Epithelial cell of esophagus (primary cell): Measurements from ENCODE around the gene ZNF777.

Source experiments
- DNase-seq: peaks from one replicate; pipeline ENCODE4 v3.0.0; 2010; ENCODE audit warnings: low read depth
- H3K4me3 ChIP-seq: 2 replicates; pipeline ENCODE4 v1.5.1; 2011; ENCODE audit warnings: mild to moderate bottlenecking, low read length, control low read depth
- TF ChIP-seq, protein P1 (sequence below): IDR thresholded peaks from 2 replicates; pipeline ENCODE4 v1.5.1; 2011; ENCODE audit warnings: low read depth, mild to moderate bottlenecking, low read length, control low read depth, inconsistent platforms; ENCODE audit not compliant: insufficient read depth; ENCODE audit errors: missing control alignments

ZNF777 gene

DNA sequence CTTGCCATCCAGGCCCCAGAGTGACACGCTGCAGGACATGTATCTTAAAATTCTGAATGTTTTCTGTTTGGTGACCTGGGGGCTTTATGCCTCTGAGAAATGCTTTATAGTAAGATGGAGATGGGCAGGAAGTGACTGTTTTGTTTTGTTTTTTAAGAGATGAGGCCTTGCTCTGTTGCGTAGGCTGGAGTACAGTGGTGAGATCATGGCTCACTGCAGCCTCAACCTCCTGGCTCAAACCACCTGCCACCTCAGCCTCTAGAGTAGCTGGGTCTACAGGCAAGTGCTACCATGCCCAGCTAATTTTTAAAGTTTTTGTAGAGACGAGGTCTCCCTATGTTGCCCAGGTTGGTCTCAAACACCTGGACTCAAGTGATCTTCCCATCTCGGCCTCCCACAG lies 20.6 kb downstream of the ZNF777 start:
- TF ChIP-seq, protein P1, sequence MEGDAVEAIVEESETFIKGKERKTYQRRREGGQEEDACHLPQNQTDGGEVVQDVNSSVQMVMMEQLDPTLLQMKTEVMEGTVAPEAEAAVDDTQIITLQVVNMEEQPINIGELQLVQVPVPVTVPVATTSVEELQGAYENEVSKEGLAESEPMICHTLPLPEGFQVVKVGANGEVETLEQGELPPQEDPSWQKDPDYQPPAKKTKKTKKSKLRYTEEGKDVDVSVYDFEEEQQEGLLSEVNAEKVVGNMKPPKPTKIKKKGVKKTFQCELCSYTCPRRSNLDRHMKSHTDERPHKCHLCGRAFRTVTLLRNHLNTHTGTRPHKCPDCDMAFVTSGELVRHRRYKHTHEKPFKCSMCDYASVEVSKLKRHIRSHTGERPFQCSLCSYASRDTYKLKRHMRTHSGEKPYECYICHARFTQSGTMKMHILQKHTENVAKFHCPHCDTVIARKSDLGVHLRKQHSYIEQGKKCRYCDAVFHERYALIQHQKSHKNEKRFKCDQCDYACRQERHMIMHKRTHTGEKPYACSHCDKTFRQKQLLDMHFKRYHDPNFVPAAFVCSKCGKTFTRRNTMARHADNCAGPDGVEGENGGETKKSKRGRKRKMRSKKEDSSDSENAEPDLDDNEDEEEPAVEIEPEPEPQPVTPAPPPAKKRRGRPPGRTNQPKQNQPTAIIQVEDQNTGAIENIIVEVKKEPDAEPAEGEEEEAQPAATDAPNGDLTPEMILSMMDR, result no peak
- no peak for DNase-seq
- no peak overlapping the region for H3K4me3 ChIP-seq

DNA sequence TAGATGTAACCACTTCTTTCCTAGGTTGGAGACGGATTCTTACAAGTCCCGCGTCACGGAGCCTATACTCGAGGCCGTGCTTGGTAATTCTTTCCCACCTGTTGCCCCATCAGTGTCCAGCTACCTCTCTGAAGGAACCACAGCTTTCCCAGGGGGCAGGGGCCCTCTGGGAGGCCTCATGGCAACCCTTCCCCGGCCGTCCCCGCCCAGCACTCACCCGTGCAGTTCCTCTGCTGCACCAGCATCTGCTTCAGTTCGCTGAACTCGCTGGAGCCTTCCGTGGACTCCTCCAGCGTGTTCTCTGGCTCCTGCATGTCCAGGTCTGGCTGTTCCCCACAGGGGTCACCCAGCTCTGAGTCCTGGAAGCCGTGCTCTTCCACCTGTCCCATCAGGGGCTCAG lies 24.5 kb downstream of the ZNF777 start:
- DNase-seq, result no peak
- TF ChIP-seq, protein P1, result no peak
- no peak overlapping the region for H3K4me3 ChIP-seq

DNA sequence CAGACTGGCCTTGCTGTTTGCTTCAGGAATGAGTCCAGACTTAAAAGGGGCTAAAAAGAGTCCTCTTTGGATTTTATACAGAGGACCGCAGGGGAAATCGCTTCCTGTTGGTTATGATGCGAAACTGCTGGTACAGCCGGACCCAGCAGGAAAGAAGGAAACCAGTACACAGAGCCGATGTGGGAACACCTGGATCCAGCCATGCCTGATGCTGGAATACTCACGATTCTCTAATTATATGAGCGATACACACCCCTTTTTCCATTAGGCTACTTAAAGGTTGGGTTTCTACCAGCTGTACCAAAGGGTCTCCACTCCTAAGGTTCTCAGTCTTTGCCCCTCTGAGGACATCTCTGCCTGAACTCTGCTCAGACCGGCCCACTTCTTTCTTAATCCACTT lies 27.7 kb downstream of the ZNF777 start:
- no peak for DNase-seq
- no peak overlapping the region for H3K4me3 ChIP-seq
- TF ChIP-seq, protein P1, result no peak

DNA sequence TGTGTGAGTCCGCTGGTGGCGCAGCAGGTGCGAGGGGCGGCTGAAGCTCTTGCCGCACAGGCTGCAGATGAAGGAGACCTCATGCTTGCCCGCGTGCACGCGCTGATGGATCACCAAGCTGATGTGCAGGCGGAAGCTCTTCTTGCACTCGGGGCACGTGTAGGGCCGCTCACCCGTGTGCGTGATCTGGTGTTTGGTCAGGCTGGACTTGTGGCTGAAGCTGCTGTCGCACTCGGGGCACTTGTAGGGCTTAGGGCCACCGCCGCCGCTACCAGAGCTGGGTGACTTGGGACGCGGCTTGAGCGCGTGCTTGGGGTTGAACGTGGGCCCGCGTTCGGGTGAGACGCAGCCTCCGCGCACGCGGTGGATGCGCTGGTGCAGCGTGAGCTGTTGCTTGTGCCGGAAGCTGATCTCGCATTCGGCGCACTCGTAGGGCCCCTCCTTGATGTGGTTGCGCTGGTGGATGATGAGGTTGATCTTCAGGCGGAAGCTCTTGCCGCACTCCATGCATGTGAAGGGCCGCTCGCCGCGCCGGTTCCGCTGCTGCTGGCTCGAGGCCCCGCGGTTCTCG lies 28.7 kb downstream of the ZNF777 start:
- TF ChIP-seq, protein P1, result no peak
- DNase-seq, result no peak

DNA sequence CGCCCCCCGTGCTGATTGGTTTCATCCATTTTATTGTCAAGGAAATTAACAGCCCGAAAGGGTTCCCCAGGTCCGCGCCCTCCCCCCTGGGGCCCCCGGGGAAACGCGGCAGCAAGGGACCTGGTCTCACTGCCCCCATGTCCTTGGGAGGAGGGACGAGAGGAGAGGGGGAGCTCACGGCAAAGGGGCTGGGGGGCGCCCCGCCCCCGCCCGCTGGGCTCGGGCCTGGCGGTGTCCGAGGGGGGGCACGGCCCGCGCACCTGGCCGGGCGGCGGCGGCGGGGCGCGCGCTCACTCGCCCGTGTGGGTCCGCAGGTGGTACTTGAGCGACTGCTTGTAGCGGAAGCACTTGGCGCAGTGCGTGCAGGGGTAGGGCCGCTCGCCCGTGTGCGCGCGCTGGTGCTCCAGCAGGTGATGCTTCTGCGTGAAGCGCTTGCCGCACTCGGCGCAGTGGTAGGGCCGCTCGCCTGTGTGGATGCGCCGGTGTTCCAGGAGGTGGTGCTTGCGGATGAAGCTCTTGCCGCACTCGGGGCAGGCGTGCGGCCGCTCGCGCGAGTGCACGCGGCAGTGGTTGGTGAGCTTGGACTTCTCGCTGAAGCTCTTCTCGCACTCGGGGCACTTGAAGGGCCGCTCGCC lies 29.3 kb downstream of the ZNF777 start:
- no peak overlapping the region for H3K4me3 ChIP-seq
- no peak for DNase-seq

More for the DNA sequence above, 28.7 kb downstream of the ZNF777 start:
- H3K4me3 ChIP-seq, result no peak overlapping the region

DNA sequence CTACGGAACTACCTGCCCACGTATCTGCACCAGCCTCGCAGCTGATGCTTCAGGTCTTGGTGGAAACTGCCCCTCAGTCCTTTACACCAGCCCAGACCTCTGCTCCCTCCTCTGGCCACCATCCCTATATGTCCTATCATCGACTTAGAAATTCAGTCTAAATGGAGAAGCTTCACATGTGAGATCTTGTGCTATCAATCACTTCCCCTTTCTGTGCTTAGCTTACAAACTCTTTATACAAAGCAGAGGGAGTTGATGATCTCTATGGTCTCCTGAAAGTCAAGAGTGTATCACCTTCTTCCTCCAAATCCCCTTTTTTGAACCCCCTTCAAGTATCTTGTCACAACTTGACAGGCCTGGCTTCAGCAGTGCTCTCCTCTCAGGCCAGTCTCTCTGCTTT lies 30.7 kb downstream of the ZNF777 start:
- H3K4me3 ChIP-seq, result no peak overlapping the region
- TF ChIP-seq, protein P1, result no peak
- DNase-seq, result no peak

More for the DNA sequence above, 29.3 kb downstream of the ZNF777 start:
- TF ChIP-seq, protein P1, result no peak

DNA sequence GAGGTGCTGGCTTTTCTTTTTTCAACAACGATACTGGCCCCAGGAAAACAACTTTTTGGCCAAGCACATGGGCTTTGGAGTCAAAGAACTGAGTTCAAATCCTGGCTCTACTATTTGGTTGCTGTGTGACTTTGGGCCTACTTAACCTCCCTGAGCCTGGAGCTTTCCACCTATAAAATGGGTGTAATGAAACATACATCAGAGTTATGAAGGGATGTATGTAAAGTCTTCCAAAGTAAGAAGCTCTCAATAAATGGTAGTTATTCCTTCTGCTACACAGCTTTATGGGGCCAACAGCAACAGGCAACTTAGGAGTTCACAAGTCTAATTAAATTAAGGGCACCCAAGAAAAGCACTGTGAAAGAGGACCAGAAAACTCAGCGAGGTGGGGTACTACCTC lies 33.0 kb downstream of the ZNF777 start:
- TF ChIP-seq, protein P1, result no peak
- no peak for DNase-seq
- no peak overlapping the region for H3K4me3 ChIP-seq
